MCF 10A (cell line): ENCODE measurements around the gene CRKL. TPM values are rescaled to one million over a fixed set of nuclear protein-coding genes. Genes with fewer than 3 reads are reported as not detected.

ENCODE experiments used
- BruUV-seq: library from RNA; stranded (reverse); fragments of 400-500 nt; replicated peaks from 2 replicates; lab custom pipeline; 2021; lab: Mats Ljungman, UMichigan
- CTCF ChIA-PET: fragments of 300-600 bp; sonication (Branson Sonifier 250); formaldehyde crosslinking; extraction: SDS; loops from one replicate; lab custom pipeline; 2021; ENCODE audit warnings: antibody characterized with exemption, inconsistent platforms; lab: Yijun Ruan, JAX
- POLR2A ChIA-PET: fragments of 300-600, 350-650 bp; sonication (Branson Sonifier 250); formaldehyde crosslinking; extraction: SDS; loops from one replicate; lab custom pipeline; 2020; ENCODE audit warnings: antibody characterized with exemption, inconsistent platforms; lab: Yijun Ruan, JAX
- DNase-seq: peaks from one replicate; pipeline ENCODE4 v3.0.0-alpha.2; 2018; ENCODE audit not compliant: unreplicated experiment
- H3K27ac Mint-ChIP-seq: one replicate; pipeline ENCODE4 v1.8.0; 2022; ENCODE audit warnings: mild to moderate bottlenecking, low read depth, mixed read lengths; ENCODE audit not compliant: unreplicated experiment
- H3K27me3 Mint-ChIP-seq: one replicate; pipeline ENCODE4 v1.8.0; 2022; ENCODE audit warnings: mixed read lengths; ENCODE audit not compliant: insufficient read depth, unreplicated experiment
- H3K36me3 Mint-ChIP-seq: one replicate; pipeline ENCODE4 v1.8.0; 2022; ENCODE audit warnings: mild to moderate bottlenecking, moderate library complexity, mixed read lengths; ENCODE audit not compliant: insufficient read depth, unreplicated experiment
- H3K4me1 Mint-ChIP-seq: one replicate; pipeline ENCODE4 v1.8.0; 2022; ENCODE audit warnings: mixed read lengths; ENCODE audit not compliant: insufficient read depth, unreplicated experiment
- H3K4me3 Mint-ChIP-seq: one replicate; pipeline ENCODE4 v1.8.0; 2022; ENCODE audit warnings: mild to moderate bottlenecking, moderate library complexity, mixed read lengths; ENCODE audit not compliant: unreplicated experiment
- H3K9me3 Mint-ChIP-seq: one replicate; pipeline ENCODE4 v1.8.0; 2022; ENCODE audit warnings: mixed read lengths; ENCODE audit not compliant: unreplicated experiment
- intact Hi-C: fragments of 100-400 bp; cut with micrococcal nuclease; formaldehyde crosslinking; loops from 2 replicates; pipeline ENCODE4 v1.14.1; 2022
- total RNA-seq: library from RNA; stranded (reverse); gene quantifications from 2 replicates; pipeline ENCODE4 v1.2.3, GENCODE V29; 2022
- TF ChIP-seq, protein P1 (sequence below): fragments of 200-600 bp; IDR thresholded peaks from one replicate; pipeline ENCODE4 v1.8.0; 2022; ENCODE audit warnings: antibody characterized with exemption, mild to moderate bottlenecking; ENCODE audit not compliant: unreplicated experiment

CRKL gene
- total RNA-seq, 1 experiment from 2014 or later: 74.0 TPM

DNA sequence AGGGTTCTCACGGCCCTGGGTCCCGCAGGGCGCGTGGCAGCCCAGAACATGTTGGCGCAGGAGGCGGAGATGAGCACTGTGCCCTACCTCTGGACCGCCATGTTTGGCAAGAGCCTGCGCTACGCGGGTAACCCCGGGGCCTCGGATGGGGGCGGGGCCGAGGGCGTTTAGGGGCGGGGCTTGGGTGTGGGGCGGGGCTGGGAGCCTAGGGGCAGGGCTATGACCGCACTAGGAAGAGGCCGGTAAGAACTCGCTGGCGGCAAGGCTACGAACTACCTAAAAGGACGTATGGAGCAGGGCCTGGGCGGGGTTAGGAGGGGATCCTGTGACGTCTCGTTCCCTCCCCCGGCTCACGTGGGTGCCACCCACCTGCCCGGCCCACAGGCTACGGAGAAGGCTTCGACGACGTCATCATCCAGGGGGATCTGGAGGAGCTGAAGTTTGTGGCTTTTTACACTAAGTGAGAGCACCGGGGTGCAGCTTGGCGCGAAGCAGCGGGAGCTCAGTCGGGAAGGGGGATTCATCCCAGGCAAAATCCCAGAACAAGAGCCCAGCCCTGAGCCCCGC is 62.1 kb downstream of the CRKL start:
- intact Hi-C loops: no loop called here
- no peak overlapping the region for H3K4me3 Mint-ChIP-seq
- H3K4me1 Mint-ChIP-seq: peaks cover 8% of the 10 kb centered on the region
- H3K9me3 Mint-ChIP-seq: peaks cover 8% of the 10 kb centered on the region
- POLR2A ChIA-PET: interaction anchor here (0.7 to 3.4 kb wide), 2 partner anchors 21 to 24 kb away, joined by 3 to 24 read pairs; partner anchors contain the start of gene THAP7
- H3K27me3 Mint-ChIP-seq: no peaks in the 10 kb centered on the region
- no peak overlapping the region for H3K27ac Mint-ChIP-seq
- TF ChIP-seq, protein P1, sequence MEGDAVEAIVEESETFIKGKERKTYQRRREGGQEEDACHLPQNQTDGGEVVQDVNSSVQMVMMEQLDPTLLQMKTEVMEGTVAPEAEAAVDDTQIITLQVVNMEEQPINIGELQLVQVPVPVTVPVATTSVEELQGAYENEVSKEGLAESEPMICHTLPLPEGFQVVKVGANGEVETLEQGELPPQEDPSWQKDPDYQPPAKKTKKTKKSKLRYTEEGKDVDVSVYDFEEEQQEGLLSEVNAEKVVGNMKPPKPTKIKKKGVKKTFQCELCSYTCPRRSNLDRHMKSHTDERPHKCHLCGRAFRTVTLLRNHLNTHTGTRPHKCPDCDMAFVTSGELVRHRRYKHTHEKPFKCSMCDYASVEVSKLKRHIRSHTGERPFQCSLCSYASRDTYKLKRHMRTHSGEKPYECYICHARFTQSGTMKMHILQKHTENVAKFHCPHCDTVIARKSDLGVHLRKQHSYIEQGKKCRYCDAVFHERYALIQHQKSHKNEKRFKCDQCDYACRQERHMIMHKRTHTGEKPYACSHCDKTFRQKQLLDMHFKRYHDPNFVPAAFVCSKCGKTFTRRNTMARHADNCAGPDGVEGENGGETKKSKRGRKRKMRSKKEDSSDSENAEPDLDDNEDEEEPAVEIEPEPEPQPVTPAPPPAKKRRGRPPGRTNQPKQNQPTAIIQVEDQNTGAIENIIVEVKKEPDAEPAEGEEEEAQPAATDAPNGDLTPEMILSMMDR: no peak
- DNase-seq: no peak
- H3K36me3 Mint-ChIP-seq: peaks cover 6% of the 10 kb centered on the region
- CTCF ChIA-PET: no interaction called here
- no TSS peak for BruUV-seq

- TF ChIP-seq, protein P1: no peak
- Mint-ChIP-seq H3K4me3 (no peak overlapping the region), H3K27me3 (no peaks in the 10 kb centered on the region), H3K9me3 (peaks cover 8% of the 10 kb centered on the region), H3K27ac (no peak overlapping the region), H3K36me3 (peaks cover 7% of the 10 kb centered on the region), H3K4me1 (peaks cover 8% of the 10 kb centered on the region)
- no TSS peak for BruUV-seq
- intact Hi-C loops: no loop called here
- CTCF ChIA-PET: no interaction called here
- no peak for DNase-seq
- POLR2A ChIA-PET: interaction anchor here (0.7 to 3.4 kb wide), 3 partner anchors 20 to 23 kb away, joined by 3 to 24 read pairs (median 4); partner anchors contain the start of gene THAP7
Measured at GRCh38 chr22:20979940-20980453, 62.8 kb downstream of the CRKL start.

DNA sequence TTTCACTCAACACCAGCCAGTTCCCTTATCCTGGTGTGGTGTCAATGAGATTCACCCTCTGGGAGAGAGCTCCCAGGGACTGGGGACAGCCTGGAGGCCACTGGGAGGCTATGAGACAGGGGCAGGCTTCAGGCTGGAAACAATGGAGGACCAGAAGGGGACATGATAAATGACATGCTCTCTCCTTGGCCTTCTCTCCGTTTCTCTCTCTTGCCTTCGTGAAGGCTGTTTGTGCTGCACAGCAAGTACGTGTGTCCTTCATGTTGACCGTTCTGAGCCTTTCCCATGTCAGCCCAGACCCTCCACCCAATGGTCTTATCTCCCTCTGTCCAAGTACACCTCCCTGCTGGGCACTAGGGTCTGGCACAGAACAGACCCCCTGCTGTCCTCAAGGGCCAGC is 63.3 kb downstream of the CRKL start:
- Mint-ChIP-seq H3K4me1 (peaks cover 8% of the 10 kb centered on the region), H3K9me3 (peaks cover 8% of the 10 kb centered on the region), H3K27me3 (no peaks in the 10 kb centered on the region), H3K36me3 (peaks cover 12% of the 10 kb centered on the region), H3K4me3 (no peak overlapping the region), H3K27ac (no peak overlapping the region)
- no peak for DNase-seq
- intact Hi-C loops: no loop called here
- ChIA-PET POLR2A (interaction anchor here (1.0 to 3.4 kb wide), 3 partner anchors 9 to 22 kb away, joined by 4 to 24 read pairs (median 4); partner anchors contain the start of gene THAP7), CTCF (interaction anchor here (0.9 to 1.0 kb wide), 3 partner anchors 22 to 76 kb away, joined by 3 read pairs; no protein-coding TSS in a partner anchor)
- BruUV-seq: no TSS peak
- TF ChIP-seq, protein P1: no peak

GRCh38 chr22:20980938-20981722 is 63.9 kb downstream of the CRKL start:
- H3K27me3 Mint-ChIP-seq: no peaks in the 10 kb centered on the region
- H3K9me3 Mint-ChIP-seq: peaks cover 8% of the 10 kb centered on the region
- TF ChIP-seq, protein P1: no peak
- H3K27ac Mint-ChIP-seq: peak overlapping the region; percentile 37
- no peak for DNase-seq
- peak overlapping the region; percentile 88 for H3K4me3 Mint-ChIP-seq
- H3K4me1 Mint-ChIP-seq: peaks cover 8% of the 10 kb centered on the region
- intact Hi-C loops: no loop called here
- CTCF ChIA-PET: interaction anchor here (0.6 to 1.5 kb wide), 6 partner anchors 20 to 77 kb away, joined by 3 to 8 read pairs (median 3); no protein-coding TSS in a partner anchor
- POLR2A ChIA-PET: interaction anchor here (1.0 to 3.4 kb wide), 13 partner anchors 9 to 128 kb away, joined by 3 to 24 read pairs (median 4); partner anchors contain the start of genes CRKL and THAP7
- TSS peak; percentile 76 for BruUV-seq
- H3K36me3 Mint-ChIP-seq: peaks cover 18% of the 10 kb centered on the region
